ENCODE results near the gene HCN4.

HCN4 gene

GRCh38 chr15:73326157-73326556 is 42.6 kb downstream of the HCN4 start:
- no peak for ATAC-seq (ENCODE audit: low read depth)

GRCh38 chr15:73325191-73325861 is 43.4 kb downstream of the HCN4 start:
- Histone ChIP-seq H3K4me3 (ENCODE audit: severe bottlenecking) (no peak overlapping the region), H3K9me3 (ENCODE audit: severe bottlenecking) (no peaks in the 10 kb centered on the region), H3K36me3 (ENCODE audit: low read depth) (no peaks in the 10 kb centered on the region), H3K27me3 (ENCODE audit: insufficient read depth, poor library complexity, severe bottlenecking) (no peaks in the 10 kb centered on the region), H3K27ac (ENCODE audit: poor library complexity, severe bottlenecking) (no peak overlapping the region), H3K4me1 (ENCODE audit: insufficient read depth, poor library complexity, severe bottlenecking) (no peaks in the 10 kb centered on the region)
- TF ChIP-seq, protein P1, sequence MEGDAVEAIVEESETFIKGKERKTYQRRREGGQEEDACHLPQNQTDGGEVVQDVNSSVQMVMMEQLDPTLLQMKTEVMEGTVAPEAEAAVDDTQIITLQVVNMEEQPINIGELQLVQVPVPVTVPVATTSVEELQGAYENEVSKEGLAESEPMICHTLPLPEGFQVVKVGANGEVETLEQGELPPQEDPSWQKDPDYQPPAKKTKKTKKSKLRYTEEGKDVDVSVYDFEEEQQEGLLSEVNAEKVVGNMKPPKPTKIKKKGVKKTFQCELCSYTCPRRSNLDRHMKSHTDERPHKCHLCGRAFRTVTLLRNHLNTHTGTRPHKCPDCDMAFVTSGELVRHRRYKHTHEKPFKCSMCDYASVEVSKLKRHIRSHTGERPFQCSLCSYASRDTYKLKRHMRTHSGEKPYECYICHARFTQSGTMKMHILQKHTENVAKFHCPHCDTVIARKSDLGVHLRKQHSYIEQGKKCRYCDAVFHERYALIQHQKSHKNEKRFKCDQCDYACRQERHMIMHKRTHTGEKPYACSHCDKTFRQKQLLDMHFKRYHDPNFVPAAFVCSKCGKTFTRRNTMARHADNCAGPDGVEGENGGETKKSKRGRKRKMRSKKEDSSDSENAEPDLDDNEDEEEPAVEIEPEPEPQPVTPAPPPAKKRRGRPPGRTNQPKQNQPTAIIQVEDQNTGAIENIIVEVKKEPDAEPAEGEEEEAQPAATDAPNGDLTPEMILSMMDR (IDR thresholded peaks at IDR 0.05; ENCODE audit: poor library complexity, severe bottlenecking): no peak
- peak; percentile 73 for DNase-seq (ENCODE audit: low spot score)
- no peak for ATAC-seq (ENCODE audit: low read depth)

More at GRCh38 chr15:73326157-73326556, 42.6 kb downstream of the HCN4 start:
- Histone ChIP-seq H3K9me3 (ENCODE audit: severe bottlenecking) (no peaks in the 10 kb centered on the region), H3K4me3 (ENCODE audit: severe bottlenecking) (no peak overlapping the region), H3K27me3 (ENCODE audit: insufficient read depth, poor library complexity, severe bottlenecking) (no peaks in the 10 kb centered on the region), H3K4me1 (ENCODE audit: insufficient read depth, poor library complexity, severe bottlenecking) (no peaks in the 10 kb centered on the region), H3K27ac (ENCODE audit: poor library complexity, severe bottlenecking) (no peak overlapping the region), H3K36me3 (ENCODE audit: low read depth) (no peaks in the 10 kb centered on the region)
- TF ChIP-seq, protein P1 (IDR thresholded peaks at IDR 0.05; ENCODE audit: poor library complexity, severe bottlenecking): no peak
- DNase-seq (ENCODE audit: low spot score): peak; percentile 32

DNA sequence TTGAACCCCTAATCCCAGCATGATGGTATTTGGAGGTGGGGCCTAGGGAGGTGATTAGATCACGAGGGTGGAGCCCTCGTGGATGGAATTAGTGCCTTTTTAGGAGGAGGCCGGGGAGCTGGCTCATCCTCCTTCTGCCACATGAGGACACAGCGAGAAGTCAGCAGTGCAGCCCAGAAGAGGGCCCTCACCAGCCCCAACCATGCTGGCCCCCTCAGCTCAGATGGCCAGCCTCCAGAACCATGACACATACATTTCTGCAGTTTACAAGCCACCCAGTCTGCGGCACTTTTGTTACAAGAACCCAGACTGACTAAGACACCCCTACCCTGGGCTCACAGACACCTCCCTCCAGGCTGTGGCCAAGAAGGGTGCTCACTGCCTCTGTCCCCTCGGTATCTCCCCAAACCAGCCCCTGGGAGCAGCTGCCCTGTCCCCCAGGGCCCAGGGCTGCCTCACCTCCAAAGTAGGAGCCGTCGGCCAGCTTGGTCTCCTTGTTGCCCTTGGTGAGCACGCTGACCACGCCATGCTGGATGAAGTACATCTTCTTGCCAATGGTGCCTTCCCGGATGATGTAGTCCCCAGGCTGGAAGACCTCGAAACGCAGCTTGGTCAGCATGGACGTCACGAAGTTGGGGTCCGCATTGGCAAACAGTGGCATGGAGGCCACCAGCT is 44.1 kb downstream of the HCN4 start:
- Histone ChIP-seq H3K27ac (ENCODE audit: poor library complexity, severe bottlenecking) (no peak overlapping the region), H3K36me3 (ENCODE audit: low read depth) (no peaks in the 10 kb centered on the region), H3K9me3 (ENCODE audit: severe bottlenecking) (no peaks in the 10 kb centered on the region), H3K4me3 (ENCODE audit: severe bottlenecking) (no peak overlapping the region), H3K4me1 (ENCODE audit: insufficient read depth, poor library complexity, severe bottlenecking) (no peaks in the 10 kb centered on the region), H3K27me3 (ENCODE audit: insufficient read depth, poor library complexity, severe bottlenecking) (peaks cover 2% of the 10 kb centered on the region)
- no peak for ATAC-seq (ENCODE audit: low read depth)
- DNase-seq (ENCODE audit: low spot score): peak; percentile 72
- TF ChIP-seq, protein P1 (IDR thresholded peaks at IDR 0.05; ENCODE audit: poor library complexity, severe bottlenecking): no peak

- H3K9me3 ChIP-seq (ENCODE audit: severe bottlenecking): no peaks in the 10 kb centered on the region
- H3K27me3 ChIP-seq (ENCODE audit: insufficient read depth, poor library complexity, severe bottlenecking): peaks cover 5% of the 10 kb centered on the region
- peak; percentile 70 for DNase-seq (ENCODE audit: low spot score)
- H3K4me3 ChIP-seq (ENCODE audit: severe bottlenecking): no peak overlapping the region
- H3K36me3 ChIP-seq (ENCODE audit: low read depth): no peaks in the 10 kb centered on the region
- TF ChIP-seq, protein P1 (IDR thresholded peaks at IDR 0.05; ENCODE audit: poor library complexity, severe bottlenecking): no peak
- no peak for ATAC-seq (ENCODE audit: low read depth)
- H3K4me1 ChIP-seq (ENCODE audit: insufficient read depth, poor library complexity, severe bottlenecking): no peaks in the 10 kb centered on the region
- H3K27ac ChIP-seq (ENCODE audit: poor library complexity, severe bottlenecking): no peak overlapping the region
Measured at GRCh38 chr15:73323956-73324355, 44.8 kb downstream of the HCN4 start.
